ENCODE results near the gene PARP16.
"Not testable (repeated sequence)": the region's sequence is repeated elsewhere in the genome, so short reads cannot be mapped to it uniquely, and the experiment has no call there.

Gene PARP16

GRCh38 chr15:65233696-65234095 is 53.0 kb downstream of the PARP16 start:
- DNase-seq (ENCODE audit: low read depth) = no peak

GRCh38 chr15:65232520-65232919 is 54.2 kb downstream of the PARP16 start:
- DNase-seq (ENCODE audit: low read depth) = no peak

GRCh38 chr15:65231306-65231705 is 55.4 kb downstream of the PARP16 start:
- no peak for DNase-seq (ENCODE audit: low read depth)

GRCh38 chr15:65226901-65227300 is 59.8 kb downstream of the PARP16 start:
- not testable (repeated sequence) for DNase-seq (ENCODE audit: low read depth)

GRCh38 chr15:65226221-65226620 is 60.5 kb downstream of the PARP16 start:
- DNase-seq (ENCODE audit: low read depth) = no peak

- DNase-seq (ENCODE audit: low read depth) = no peak
Measured at GRCh38 chr15:65223996-65224395, 62.7 kb downstream of the PARP16 start.

GRCh38 chr15:65222891-65223290 is 63.8 kb downstream of the PARP16 start:
- no peak for DNase-seq (ENCODE audit: low read depth)

- DNase-seq (ENCODE audit: low read depth) = no peak
Measured at GRCh38 chr15:65221697-65222096, 65.0 kb downstream of the PARP16 start.

- no peak for DNase-seq (ENCODE audit: low read depth)
Measured at GRCh38 chr15:65219137-65219536, 67.5 kb downstream of the PARP16 start.

- no peak for DNase-seq (ENCODE audit: low read depth)
Measured at GRCh38 chr15:65217526-65218482, 68.9 kb downstream of the PARP16 start.

- no peak for DNase-seq (ENCODE audit: low read depth)
Measured at GRCh38 chr15:65215496-65215895, 71.2 kb downstream of the PARP16 start.

GRCh38 chr15:65214010-65214409 is 72.7 kb downstream of the PARP16 start:
- no peak for DNase-seq (ENCODE audit: low read depth)

- DNase-seq (ENCODE audit: low read depth) = no peak
Measured at GRCh38 chr15:65213241-65213640, 73.4 kb downstream of the PARP16 start.

- DNase-seq (ENCODE audit: low read depth) = peak; percentile 46
Measured at GRCh38 chr15:65212097-65212496, 74.6 kb downstream of the PARP16 start.

GRCh38 chr15:65211482-65211982 is 75.2 kb downstream of the PARP16 start:
- no peak for DNase-seq (ENCODE audit: low read depth)

GRCh38 chr15:65210770-65211481 is 75.8 kb downstream of the PARP16 start, which contains the start of gene CILP:
Gene CILP (minus strand): TSS chr15:65211473. CDS start chr15:65209755, 1,718 bp downstream.
- DNase-seq (ENCODE audit: low read depth) = no peak

- DNase-seq (ENCODE audit: low read depth) = no peak
Measured at GRCh38 chr15:65209701-65210643, 76.7 kb downstream of the PARP16 start.

- DNase-seq (ENCODE audit: low read depth) = no peak
Measured at GRCh38 chr15:65208647-65209046, 78.0 kb downstream of the PARP16 start.

All from activated T-cell treated with anti-CD3 and anti-CD28 coated beads for 48 hours (primary cell).